GM19452 (cell line): ENCODE results near the gene RALGAPA2.

Experiments used
- ATAC-seq: cut with Tn5 transposase; IDR thresholded peaks from one replicate; pipeline ENCODE4 v1.9.1; 2021; ENCODE audit not compliant: unreplicated experiment

RALGAPA2 gene

DNA sequence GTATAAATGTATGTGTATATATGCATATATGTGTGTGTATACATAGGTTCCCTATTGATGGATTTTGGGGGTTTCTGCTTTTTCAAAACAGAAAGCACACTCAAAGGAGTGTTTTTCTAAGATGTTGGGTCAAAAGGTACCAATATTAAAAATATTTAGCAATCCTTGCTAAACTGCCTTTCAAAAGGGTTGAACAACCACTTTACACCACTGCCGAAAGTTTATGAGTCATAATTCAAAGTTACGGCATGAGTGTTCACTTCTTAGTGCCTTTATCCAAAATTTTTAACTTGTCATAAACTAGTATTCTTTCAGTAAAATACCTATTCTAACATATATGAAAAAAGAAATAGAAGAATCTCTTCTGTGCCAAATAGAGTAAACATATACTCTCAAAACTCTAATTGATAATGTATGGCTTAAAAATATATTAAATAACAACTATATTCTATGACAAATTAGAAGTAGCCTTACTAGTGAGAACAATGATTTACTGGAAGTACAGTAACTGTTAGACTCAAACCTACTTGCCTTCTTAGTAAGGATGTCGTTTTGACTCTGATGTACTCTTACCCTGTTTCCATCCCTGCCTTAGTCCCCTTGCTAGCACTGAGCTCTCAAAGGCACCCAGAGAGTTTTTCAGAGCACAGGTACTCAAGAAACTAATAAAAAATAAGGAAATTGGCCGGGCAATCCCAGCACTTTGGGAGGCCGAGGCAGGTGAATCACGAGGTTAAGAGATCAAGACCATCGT is 208.5 kb downstream of the RALGAPA2 start:
- no peak for ATAC-seq

DNA sequence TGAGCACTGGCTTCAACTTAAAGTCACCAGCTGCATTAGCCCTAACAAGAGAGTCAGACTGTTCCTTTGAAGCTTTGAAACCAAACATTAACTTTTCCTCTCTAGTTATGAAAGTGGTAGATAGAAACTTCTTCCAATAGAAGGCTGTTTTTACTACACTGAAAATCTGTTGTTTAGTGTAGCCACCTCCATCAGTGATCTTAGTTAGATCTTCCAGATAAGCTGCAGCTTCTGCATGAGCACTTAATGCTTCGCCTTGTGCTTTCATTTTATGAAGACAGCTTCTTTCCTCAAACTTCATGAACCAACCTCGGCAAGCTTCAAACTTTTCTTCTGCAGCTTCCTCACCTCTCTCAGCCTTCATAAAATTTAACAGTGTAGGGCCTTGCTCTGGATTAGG is 211.3 kb downstream of the RALGAPA2 start:
- ATAC-seq: no peak

DNA sequence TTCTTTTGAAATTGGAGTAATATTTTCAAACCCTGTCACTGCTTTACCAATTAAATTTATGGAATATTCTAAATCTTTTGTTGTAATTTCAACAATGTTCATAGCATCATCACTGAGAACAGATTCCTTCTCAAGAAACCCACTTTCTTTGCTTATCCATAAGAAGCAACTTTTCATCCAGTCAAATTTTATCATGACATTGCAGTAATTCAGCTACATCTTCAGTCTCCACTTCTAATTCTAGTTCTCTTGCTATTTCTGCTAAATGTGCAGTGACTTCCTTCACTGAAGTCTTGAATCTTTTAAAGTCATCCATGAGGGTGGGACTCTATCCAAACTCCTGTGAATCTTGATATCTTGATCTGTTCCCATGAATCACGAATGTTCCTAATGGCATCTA is 212.1 kb downstream of the RALGAPA2 start:
- ATAC-seq: no peak

DNA sequence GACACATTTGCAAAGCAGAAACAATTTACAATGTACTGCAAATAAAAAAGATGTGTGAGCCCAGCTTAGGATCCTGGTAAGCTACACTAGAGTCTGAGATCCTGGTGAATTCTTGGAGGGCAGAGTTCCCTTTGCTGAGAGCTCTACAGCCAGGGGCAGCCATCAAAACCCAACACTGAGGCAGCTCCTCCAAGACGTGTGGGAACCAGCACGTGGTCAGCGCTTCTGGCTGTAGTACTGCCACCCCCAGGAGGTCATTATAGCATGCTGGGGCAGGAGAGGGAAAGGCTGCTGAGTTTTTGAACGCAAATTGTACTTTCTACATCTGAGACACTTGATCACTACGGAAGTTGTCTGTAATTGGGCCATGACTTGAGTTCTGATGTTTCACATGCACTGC is 213.0 kb downstream of the RALGAPA2 start:
- ATAC-seq: no peak

DNA sequence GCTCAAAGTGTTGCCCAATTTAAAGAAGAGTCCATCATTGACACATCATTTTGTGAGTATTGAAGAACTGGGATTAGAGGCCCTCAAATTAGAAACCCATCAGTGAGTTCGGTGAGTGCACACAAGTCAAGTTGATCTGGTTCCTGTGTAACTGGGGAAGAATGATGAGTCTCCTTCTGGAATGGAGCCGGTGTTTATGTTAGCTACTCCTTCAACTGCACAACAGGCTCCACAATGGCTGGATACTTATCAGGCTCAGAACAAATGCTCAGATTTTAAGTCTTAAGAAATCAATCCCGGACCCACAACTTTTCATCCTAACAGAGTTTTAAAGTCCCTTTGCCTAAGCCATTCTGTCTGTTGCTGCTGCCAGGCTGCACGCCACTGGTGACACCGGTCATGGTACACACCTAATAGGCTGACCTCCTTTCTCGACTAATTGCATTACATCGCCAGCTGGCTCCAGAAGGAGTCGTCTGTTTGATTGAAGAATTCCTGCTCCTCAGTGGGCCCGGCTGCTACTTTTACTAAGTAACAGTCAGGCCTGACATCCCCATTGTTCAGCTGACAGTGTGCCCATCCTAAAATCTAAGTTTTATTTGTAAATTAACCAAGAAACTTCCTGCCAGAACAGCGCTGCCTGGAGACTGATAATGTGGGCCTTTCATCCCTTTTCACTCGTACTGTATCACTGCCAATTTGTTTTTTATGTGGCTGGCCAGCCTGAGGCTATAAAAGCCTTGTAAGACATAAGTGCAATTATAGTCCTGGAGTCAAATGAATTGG is 214.2 kb downstream of the RALGAPA2 start:
- no peak for ATAC-seq

DNA sequence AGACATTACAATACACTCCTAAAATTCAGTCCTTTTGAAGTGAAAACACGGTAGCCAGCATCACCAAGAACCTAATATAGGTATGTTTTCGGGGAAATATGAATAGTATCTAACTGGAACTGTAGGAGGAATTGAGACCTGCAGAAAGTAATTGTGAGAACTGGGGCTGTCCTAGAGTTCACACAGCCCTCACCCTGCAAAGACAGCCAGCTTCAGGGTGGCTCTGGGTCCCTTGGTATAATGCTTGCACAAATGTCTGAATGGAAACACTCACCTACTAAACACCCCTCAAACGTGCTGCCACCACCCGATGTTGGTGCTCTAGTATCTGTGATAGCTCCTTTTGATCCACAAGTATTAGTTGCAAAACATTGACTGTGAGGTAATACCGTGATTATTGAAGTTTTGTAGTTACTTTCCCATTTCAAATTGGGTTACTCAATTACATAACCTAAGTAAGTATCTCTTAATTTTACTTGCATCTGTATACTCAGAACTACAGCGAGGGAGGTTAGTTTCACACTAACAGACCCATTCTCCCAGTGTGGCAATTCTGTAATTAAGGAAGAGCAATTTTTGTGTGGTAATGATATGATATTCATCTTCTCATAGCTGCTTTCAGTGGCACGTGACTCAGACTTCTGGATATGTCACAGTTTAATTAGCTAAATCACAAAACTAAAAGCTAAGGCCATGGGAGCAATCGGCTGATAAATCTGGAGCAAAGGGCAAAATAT is 215.0 kb downstream of the RALGAPA2 start:
- no peak for ATAC-seq

DNA sequence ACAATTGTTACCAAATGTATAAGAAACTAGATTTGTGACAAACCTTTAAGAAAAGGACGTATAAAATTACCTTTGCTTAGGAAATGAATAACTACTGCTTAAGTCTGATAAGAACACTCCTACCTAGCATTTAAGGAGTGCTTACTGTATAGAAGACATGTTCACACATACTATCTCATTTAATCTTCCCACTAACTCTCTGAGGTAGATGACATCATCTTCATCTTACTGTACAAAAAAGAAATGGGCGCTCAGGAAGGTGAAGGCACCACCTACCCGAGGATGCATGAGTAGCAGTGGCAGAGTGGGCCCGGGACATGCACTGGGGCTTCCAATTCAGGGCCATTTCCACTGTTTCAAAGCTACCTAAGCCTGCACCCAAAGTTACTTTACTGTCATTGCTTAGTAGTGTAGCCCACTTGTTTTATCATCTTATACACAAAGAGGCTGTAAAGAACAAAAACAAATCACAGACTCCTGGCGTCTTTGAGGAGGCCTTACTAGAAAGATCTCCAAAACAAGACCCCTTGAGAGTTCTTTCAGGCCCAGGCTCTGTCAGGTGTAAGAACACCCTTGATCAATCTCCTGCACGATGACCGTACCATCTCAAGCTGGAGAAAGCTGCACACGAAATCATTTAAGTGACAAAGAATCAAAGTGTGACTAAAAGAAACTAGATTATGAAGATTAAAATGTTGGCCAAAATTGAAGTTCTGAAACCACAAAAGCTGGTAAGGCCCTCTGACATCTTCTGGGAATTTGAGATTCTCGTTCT is 216.5 kb downstream of the RALGAPA2 start:
- ATAC-seq: no peak

DNA sequence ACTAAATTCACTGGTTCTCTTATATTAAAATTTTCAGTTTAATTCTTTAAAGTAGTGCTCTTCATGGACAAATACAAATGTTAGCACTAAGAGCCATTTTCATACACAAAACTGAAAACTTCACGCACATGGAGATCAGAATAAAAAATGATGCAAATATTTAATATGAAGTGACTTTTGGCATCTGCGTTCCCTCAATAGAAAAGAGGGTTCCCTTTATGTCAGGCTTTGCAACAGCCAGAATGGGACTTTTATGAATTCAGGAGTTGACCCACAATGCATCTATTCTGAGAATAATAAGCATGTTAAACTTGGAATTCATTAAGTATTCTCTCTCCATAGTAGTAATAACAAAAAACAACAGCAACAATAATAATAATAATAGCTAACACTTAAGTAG is 218.7 kb downstream of the RALGAPA2 start:
- ATAC-seq: no peak

DNA sequence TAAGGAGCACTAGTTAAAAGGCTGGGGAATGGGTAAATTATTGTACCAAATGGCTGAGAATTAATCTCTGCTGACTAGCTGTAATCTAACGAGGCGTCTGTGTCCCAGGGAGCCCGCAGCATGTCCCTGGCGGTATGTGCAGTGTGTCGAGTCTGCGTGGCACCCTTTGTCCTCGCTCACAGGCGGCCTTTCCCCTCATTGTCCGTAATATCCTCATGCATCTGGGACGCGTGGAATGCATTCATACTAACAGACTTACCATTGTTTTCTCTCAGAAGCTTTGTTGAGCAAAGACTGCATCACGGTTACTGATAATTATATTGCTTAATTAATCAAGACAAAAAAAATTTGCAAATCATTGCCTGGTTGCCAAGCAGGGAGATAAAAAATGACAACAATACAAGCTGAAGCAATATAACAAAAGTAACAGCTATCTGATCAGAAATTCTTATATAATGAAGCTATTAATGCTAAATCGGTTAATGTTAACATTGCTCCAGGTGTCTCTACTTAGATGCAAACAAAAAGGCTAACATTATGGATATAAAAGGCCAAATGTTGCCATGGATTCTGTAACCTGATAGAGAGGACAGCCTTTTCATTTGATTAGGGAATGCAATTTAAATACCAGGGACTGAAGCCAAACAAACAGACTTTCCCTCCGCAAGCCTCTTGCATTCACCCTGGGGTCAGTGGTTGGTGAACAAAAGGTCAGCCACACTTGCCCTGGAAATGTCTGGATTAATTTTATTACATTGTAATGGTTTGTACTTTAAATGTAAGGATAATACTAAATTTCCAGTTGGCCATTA is 219.7 kb downstream of the RALGAPA2 start:
- ATAC-seq: no peak

DNA sequence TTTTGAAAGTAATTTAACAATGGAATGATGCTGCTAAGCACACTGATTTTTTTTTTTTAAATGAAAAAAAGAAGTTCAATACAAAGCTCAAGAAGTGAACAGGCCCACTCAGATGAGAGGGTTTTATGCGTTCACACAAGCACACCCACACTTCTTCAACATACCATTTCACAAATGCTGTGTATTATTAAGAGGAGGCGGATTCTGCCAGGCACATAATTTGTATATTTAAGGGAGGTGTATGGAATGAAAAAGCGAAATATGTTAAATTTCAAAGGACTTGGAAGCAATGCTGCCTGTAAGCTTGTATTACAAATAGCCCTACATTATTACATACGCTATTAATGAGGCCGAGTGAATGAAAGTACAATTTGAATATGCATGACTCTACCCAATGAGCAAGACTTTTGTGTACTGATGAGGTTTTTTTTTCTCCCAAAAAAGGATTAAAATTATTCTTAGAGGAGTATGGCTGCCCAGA is 220.6 kb downstream of the RALGAPA2 start:
- no peak for ATAC-seq

DNA sequence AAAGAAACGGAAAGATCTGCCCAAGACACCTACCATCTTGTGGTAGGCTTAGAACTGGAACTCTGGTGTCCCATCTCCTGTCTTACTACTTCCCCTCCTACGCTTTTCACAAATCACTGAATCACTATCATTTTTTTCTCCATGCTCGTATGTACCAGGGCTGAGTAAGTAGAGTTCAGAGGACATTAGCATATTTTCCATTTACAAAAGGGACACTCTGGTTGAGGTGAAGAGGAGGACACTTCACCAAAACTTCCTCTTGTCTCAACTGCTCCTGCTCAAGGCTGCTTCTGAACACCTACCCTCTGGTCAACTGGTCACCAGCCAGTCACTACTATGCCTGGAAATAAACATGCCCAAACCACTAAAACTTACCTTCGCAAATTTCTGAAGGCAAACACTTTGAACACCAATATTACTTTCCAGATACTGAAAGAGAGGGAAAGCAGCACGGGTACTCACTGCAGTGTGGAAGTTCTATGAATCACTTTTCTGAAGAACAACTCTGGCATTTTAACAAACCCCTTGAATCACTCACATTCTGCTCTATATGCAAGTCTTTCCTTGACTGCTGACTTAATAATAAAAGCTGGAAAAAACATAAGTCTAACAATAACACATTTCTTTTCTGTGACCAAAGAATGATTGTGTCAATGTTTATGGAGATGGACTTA is 221.2 kb downstream of the RALGAPA2 start:
- ATAC-seq: no peak

DNA sequence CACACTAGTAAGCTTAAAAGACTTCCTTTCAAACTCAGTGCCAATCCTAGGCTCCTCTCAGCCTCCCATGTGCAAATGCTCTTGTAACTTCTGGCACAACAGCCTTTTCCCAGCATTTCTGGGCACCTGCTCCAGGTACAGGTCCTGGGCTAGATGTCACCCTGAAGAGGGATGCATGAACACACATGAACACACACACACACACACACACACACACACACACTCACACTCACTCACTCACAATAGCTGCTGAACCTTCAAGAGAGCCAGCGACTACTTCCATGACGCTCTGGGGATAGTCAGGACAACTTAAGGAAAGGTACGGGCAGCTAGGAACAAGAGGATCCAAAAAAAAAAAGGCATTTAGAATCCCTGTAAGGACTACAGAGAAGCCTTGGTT is 221.8 kb downstream of the RALGAPA2 start:
- no peak for ATAC-seq

DNA sequence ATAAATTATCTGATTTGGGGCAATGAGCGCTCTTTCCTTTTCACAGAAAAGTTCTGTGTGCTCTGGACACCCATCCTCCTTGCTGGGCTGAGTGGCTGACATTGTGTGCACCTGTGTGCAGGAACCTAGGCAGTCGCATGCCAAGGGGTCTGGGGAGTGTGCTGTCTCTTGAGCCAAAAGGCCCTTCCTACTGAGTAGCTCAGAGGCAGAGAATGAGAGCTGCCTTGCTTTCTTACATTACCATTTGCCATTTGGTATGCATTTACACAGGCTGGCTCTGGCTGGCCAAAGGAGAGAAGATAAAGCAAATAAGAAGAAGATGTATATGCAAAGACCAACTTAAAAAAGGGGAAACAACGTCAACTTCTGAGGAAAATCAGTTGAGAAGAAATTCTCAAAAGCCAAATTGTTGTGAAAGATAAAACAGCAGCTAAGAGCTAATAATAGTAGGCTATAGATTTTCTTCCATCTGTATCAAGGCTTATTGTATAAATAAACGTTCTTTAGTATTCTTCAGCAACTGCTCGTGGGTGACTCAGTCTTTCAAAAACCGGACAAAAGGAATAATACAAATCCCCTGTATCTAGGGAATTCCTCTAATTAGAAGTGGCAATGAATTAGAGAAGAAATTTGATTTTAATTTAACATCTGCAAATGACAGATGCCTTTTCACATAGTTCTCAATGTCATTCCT is 222.6 kb downstream of the RALGAPA2 start:
- ATAC-seq: peak; percentile 26

DNA sequence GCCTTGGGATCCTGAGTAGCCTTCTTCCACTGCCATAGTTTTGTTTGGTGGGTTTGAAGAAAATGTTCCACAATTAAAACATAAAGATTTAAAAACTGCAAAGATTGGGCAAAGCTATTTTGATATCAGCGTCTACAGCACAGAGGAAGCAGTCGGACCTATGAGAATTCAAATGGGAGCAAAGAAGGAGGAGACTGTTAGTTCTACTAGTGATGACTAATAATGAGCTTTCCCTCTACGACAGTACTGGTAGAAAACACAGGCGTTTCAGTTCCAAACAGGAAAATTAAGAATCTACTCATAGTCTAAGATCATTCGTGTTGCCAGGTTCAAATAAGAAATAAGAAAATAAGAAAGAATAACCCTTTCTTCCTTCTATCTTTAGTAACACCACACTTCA is 223.4 kb downstream of the RALGAPA2 start:
- peak; percentile 89 for ATAC-seq

DNA sequence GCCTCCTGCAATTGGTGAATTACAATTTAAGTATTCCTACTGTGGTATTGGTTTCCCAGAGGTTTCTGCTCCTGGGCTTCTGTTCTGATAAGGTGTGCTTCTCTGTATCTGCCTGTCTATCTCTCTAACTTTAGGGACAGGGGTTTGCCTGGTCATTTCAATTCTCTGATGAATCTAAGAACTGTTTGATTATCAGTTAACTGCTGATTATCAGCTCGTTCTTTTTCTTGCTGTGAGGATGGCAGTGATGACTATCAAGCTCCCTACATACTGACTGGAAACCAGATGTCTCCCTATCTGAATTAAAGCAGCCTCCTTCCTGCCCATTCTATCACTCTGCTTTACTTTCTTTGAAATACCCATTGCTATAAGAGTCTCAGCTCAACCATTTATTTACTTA is 224.1 kb downstream of the RALGAPA2 start:
- ATAC-seq: no peak

DNA sequence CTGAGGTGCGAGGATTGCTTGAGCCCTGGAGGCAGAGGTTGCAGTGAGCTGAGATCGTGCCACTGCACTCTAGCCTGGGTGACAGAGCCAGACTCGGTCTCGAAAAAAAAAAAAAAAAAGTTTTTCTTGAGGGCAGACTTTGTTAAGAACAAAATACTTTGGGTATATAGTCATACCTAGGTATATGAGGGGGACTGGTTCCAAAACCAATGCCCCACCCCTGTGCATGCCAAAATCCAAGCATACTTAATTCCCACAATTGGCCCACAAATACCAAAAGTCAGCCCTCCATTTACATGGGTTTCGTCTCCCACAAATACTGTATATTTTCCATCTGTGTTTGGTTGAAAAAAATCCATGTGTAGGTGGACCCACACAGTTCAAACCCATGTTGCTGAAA is 224.6 kb downstream of the RALGAPA2 start:
- no peak for ATAC-seq

DNA sequence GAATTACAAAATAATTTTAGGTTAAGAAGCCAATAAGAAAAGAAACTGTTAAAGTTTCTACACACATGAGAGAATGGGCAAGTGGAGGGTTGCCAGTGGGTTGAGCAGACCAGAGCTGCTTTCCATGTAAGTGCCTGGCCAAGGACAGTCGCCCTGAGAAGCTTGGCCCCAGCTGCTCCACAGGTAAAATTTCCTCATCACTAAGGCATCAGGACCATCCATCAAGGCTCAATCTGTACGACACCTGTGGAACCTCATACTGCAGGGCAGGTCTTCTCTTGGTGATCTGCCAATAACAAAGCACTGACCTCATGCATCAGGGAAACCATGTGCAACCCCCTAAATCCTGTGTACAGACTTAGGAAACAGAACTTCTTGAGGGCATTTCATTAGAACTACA is 229.1 kb downstream of the RALGAPA2 start:
- no peak for ATAC-seq

DNA sequence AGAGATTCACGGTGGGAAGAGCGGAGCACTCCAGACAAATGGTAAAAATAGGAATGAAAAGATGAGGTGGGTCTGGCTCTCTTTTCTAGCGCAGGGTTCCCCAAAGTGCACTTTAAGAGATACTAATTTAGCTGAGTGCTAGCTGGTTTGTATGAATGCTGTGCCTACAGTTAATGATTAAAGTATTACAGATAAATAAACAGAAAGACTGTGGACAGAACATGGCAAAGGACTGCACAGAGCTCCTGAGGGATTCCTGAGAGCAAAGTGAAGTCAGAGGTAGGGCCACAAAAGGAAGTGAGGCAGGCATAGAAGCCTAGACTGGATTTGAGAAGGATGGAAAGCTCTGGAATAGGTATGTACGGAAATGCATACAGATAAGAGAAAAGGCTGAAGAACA is 230.0 kb downstream of the RALGAPA2 start:
- no peak for ATAC-seq

DNA sequence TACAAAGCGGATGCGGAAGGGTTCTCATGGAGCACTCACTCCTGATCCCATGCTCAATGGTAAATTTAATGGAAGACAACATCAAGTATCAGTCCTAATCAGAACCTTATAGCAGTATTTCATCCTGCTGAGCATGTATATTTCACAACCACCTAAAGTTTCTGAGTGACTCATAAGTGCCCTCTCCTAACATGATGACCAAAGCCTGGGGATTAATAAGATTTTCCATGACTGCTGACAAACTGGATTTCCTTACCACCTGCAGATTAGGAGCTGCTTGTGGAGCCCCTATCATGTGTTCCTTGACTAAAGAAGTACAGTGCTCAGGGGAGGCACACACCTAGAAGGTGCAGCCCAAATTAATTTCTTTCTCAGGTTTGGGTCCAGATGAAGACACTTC is 231.8 kb downstream of the RALGAPA2 start:
- ATAC-seq: no peak
